HG02870 (cell line): ENCODE measurements around the gene CAPN12.

Experiments
- ATAC-seq: cut with Tn5 transposase; IDR thresholded peaks from one replicate; pipeline ENCODE4 v1.9.1; 2021; ENCODE audit warnings: mild to moderate bottlenecking, moderate library complexity; ENCODE audit not compliant: unreplicated experiment

Gene CAPN12

GRCh38 chr19:38727306-38727867 is 16.9 kb downstream of the CAPN12 start:
- no peak for ATAC-seq

GRCh38 chr19:38726761-38727301 is 17.4 kb downstream of the CAPN12 start:
- no peak for ATAC-seq

- ATAC-seq, result no peak
Measured at GRCh38 chr19:38726284-38726673, 18.0 kb downstream of the CAPN12 start.

- ATAC-seq, result no peak
Measured at GRCh38 chr19:38725469-38726283, 18.6 kb downstream of the CAPN12 start.

- no peak for ATAC-seq
Measured at GRCh38 chr19:38723990-38724854, 20.1 kb downstream of the CAPN12 start.

GRCh38 chr19:38723606-38723965 is 20.7 kb downstream of the CAPN12 start:
- ATAC-seq, result no peak

GRCh38 chr19:38722947-38723605 is 21.2 kb downstream of the CAPN12 start:
- no peak for ATAC-seq

- no peak for ATAC-seq
Measured at GRCh38 chr19:38721979-38722773, 22.1 kb downstream of the CAPN12 start.

GRCh38 chr19:38721496-38721895 is 22.8 kb downstream of the CAPN12 start:
- ATAC-seq, result no peak

GRCh38 chr19:38720559-38721236 is 23.6 kb downstream of the CAPN12 start:
- no peak for ATAC-seq

GRCh38 chr19:38719761-38720558 is 24.3 kb downstream of the CAPN12 start:
- ATAC-seq, result no peak

- ATAC-seq, result no peak
Measured at GRCh38 chr19:38718747-38719543, 25.3 kb downstream of the CAPN12 start.

- no peak for ATAC-seq
Measured at GRCh38 chr19:38717855-38718254, 26.4 kb downstream of the CAPN12 start.

GRCh38 chr19:38717051-38717450 is 27.2 kb downstream of the CAPN12 start:
- no peak for ATAC-seq

GRCh38 chr19:38715555-38715954 is 28.7 kb downstream of the CAPN12 start:
- ATAC-seq, result no peak

- ATAC-seq, result no peak
Measured at GRCh38 chr19:38714354-38714778, 29.9 kb downstream of the CAPN12 start.

GRCh38 chr19:38713865-38714264 is 30.4 kb downstream of the CAPN12 start:
- ATAC-seq, result no peak

- no peak for ATAC-seq
Measured at GRCh38 chr19:38713227-38713649, 31.0 kb downstream of the CAPN12 start.
